NCI-H510A treated with DMSO at 0.1 percent for 48 hours (cell line): ENCODE results near the gene L3MBTL4.
"Not testable (repeated sequence)": the region's sequence is repeated elsewhere in the genome, so short reads cannot be mapped to it uniquely, and the experiment has no call there.

Experiments
- DNase-seq: peaks from one replicate; lab custom pipeline; 2025; lab: John Stamatoyannopoulos, UW

Gene L3MBTL4

DNA sequence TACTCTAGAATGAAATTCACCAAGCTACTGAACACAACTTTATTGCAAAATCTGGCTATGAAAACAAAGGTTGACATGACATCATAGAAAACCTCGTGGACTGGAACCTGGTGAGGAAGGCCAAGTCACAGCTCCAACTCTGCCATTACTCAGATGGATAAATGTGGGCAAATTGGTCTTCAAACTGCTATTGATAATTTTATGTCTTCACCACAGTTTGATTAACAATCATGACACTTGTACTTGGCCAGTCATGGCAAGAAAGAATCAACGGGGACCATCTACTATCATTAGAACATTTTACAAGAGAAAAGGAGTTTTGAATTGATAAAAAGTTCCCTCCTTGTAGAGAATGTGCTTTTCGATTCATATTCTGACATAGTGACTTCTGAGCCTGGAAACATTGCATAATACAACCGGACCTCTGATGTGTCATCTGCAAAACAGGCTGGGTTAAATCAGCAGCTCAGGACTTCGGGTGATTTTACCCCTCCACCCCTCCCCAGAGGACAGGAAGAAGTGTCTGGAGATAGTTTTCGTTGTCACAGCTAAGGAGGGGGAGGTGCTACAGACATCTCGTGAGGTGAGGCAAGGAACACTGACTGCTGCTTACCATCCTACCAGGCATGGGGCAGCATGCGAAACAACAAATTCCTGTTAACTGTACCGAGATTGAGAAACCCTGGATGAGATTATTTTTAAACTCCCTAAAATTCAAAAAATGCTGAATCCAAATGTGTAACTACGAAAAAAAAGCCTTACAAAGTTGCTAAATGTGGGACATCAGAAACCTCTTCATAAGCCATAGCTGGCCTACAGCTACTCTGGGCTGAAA lies 8.4 kb downstream of the L3MBTL4 start:
- DNase-seq, result peak; percentile 21

DNA sequence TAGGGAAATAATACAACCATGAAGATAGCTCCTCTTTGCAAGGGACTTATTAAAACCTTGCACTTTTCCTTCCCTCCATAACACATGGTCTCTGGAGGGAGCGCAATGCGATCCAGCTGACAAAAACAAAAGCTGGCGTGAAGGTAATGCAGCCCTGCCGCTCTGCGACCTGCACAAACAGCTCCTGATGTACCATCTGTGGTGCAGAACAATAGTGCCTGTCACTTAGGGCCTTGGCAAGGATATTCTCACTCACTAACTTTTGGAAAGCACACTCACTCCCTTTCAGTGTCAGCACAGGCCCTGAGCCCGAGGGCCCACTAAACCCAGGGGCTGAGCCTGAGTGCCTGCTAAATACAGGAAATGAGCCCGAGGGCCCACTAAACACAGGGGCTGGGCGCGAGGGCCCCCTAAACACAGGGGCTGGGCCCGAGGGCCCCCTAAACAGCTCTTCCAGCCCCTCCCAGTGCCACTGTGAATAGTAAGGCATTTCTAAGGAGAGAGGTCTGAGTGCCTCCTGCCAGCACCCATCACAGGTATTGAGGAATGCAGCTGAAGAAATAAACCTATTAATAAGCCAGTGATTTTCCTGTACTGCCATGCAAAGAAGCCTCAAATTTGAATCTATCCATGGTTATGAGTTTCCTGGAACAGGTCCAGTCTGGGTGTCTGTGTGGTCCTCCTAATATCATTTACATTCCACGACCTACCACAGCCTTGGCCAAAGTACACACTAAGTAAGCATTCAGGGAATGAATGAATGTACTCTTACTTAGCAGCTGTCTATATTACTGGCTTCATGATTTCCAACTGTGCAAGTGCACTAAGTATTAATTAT lies 9.3 kb downstream of the L3MBTL4 start:
- peak; percentile 34 for DNase-seq

DNA sequence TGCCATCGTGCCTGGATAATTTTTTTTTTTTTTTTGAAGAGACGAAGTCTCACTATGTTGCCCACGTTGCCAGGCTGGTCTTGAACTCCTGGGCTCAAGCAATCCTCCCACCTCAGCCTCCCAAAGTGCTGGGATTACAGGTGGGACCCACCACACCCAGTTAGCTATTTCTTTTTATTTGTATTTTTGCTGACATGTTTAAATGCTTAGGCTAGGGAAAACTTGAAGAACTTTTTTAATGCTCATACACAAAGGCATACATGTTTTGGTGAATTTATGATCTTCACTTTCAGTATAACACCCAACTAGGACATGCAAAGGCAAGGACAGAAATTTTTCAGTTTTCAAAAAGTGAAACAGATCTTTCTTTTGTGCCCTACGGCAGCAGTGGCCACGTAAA lies 9.9 kb downstream of the L3MBTL4 start:
- DNase-seq, result no peak

DNA sequence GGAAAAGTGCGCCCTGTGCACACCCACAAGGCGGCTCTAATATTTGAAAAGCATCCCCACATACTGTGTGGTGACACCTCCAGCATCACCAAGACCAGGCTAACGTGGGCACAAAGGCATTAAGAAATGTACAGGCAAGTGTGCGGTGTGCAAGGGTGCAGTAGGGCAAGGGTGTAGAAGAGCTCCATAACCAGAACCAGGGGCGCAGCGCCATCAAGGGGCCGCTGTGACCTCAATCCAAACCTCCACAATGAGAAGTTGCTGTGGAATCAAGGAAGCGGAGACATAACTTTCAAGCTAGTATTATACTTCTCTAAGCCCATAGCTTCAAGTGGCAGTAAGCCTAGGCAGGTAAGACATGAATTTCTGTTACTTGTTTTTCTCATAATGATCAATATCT lies 13.0 kb downstream of the L3MBTL4 start:
- peak; percentile 44 for DNase-seq

DNA sequence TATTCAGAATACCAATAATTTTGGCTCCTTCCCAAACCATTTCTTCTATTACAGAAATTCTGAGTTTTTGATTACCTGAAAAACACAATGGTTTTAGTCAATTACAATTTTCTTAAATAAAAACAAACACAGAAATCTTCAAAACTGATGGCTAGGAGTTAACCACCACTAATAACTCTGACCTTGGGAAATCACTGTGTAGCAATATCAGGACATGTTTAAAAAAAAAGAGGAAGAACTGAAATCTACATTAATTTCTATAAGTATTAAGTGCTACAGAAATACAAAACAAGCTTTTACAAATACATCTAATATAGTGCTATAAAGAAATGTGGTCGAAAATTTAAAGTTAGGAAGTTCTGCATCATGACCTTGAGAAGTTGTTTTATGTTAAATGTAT lies 14.9 kb downstream of the L3MBTL4 start:
- DNase-seq, result no peak

DNA sequence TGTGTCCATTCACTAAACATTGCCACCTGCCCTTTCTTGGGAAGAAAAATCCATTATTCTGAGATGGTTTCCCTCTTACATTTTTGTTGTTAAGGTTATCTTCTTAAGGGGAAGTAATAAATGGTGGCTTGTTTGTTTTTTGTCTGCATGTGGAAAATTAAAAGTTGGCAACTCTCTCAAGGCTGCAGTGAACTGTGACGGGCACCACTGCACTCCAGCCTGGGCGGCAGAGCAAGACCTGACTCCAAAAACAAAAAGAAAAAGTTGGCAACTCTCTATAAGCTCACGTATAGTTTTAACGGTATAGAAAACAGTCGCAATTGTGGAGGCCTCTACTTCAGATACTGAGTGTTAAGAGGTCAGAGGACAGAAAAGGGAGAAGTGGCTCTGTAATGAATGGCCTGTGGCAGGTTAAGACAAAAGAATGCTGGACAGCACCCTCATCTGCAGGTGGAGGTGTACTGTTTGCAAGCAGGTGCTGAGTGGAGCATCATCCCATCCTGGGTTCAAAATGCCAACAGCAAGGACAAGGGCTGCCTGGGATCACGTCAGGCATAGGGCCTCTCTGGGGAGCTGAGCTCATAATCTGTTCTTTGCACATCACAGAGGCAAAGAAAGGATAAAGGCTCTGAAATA lies 16.7 kb downstream of the L3MBTL4 start:
- DNase-seq, result peak; percentile 96

DNA sequence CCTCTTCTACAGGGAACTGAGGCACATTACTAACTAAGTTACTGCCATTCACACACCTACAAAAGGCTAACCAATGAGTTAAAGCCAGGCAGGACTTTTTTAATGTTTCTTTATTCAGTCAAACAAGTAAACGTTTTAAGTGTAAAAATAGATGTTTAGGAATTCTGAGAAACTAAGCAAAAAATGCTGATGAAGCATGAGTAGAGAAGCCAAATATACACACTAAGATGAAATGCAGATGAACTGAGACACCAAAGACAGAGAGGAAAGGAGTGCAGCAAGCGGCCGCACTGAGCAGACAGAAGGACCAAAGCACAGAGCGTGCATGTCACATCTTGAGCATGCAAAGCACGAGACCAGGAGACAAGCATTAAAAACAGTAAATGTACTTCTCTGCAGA lies 17.9 kb downstream of the L3MBTL4 start:
- peak; percentile 51 for DNase-seq

DNA sequence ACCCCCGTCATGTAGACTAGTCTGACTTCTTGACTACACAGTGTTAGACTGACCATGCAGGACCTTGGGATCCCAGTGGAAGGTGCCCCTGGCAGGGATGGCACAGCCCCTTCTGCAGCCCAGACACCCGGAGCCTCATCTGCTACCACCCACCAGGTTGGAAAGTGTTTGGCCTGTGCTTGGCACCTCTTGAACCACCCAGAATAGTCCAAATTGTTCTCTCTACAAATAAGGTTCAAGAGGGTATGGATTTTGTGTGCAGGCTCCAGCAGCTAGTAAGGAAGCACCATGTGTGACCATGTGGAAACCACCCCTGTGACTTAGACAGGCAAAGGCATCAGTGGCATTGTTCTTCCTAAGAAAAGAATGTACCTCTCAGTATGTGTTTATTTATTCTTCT lies 18.4 kb downstream of the L3MBTL4 start:
- DNase-seq, result peak; percentile 69

DNA sequence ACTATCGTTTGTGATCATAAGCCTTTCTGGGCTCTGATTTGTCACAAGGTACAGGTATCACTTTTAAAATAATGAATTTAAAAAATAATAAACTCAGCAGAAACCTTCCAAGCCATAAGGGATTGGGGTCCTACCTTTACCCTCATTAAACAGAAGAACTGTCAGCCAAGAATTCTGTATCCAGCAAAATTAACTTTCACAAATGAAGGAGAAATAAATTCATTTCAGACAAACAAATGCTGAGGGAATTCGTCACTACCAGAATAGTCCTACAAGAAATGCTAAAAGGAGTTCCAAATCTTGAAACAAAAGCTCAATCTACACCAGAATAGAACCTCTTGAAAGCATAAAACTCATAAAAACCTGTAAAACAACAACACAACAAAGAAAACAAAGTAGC lies 25.7 kb downstream of the L3MBTL4 start:
- no peak for DNase-seq

DNA sequence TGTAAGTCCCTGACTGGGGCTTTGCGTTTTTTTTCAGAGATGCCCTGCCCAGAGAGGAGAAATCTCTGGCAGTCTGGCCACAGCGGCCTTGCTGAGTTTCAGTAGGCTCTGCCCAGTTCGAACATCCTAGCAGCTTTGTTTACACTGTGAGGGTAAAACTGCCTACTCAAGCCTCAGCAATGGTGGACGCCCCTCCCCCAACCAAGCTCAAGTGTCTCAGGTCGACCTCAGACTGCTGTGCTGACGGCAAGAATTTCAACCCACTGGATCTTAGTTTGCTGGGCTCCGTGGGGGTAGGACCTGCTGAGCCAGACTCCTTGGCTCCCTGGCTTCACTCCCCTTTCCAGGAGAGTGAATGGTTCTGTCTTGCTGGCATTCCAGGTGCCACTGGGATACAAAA lies 31.7 kb downstream of the L3MBTL4 start:
- peak; percentile 83 for DNase-seq

DNA sequence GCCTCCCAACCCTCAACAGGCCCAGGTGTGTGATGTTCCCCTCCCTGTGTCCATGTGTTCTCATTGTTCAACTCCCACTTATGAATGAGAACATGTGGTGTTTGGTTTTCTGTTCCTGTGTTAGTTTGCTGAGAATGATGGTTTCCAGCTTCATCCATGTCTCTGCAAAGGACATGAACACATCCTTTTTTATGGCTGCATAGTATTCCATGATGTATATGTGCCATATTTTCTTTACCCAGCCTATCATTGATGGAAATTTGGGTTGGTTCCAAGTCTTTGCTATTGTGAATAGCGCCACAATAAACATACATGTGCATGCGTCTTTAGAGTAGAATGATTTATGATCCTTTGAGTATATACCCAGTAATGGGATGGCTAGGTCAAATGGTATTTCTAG lies 37.2 kb downstream of the L3MBTL4 start:
- not testable (repeated sequence) for DNase-seq

DNA sequence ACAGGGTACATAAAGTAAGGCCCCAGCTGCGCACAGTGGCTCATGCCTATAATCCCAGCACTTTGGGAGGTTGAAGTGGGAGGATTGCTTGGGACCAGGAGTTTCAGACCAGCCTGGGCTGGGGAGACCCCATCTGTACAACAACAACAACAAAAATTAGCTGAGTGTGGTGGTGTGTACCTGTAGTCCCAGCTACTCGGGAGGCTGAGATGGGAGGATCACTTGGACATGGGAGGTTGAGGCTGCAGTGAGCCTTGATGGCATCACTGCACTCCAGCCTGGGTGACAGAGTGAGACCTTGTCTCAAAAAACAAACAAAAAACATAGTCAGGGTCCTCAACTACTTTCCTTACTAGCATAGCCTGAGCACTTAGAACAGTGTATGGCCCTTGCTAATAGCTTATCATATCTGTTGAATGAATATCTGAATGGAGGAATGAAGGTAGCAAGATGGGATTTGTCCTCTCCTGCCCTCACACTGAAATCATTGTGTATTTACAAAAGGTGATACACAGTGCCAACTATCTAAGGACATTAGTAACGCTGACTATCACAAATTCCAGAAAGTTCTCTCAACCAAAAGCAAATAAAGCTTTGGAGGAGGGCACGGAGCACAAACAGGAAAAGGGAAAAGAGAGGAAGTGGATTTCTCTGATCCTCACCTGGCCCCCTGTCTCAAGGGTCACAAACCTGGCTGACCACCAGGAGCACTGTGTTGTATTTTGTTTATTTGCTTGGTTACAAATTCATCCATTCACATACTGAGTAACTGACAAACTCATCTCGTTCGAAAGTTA lies 38.1 kb downstream of the L3MBTL4 start:
- DNase-seq, result no peak

DNA sequence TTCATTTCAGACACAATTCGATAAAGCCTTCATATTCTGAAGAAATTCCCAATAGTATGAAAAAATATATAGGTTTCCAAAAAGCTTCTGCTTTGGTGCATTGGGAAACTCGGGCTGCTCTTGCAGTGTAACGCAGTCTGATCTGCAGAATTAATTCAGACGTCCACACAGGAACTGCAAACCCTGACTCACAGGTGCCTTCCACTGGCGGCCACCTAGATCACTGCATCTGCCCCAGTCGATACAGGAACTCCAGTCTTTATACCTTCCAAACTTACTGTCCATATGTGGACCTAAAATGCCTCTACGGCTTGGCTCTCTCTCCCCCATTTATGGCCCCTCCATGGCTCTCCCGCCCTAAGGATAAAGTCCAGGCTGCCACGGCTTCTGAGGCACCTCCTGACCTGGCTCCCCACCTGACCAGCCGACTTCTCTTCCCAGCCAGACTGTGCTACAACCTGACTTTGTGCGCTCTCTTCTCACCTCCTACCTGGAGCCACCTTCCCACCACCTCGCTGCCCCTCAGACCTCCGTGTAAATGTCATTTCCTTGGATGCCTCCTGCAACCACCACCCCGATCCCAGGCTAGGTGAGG lies 39.7 kb downstream of the L3MBTL4 start:
- DNase-seq, result peak; percentile 39

DNA sequence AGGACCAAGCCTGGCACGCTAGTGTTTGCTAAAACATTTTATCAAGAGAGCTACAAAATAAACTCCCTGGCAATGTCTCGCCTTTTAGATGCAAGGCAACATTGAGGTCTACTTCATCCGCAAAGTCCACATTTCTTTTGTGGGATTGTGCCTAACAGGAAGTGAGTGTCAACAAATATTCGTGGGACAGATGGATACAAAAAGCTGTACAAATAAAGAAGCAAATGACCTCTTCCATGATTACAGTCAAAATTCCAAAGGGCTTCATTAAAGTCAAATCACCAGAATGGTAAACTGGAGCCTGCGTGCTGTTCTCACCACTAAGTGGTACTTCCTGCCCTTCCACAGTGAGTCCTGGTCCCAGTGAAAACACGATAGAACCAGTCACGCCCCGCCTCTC lies 40.4 kb downstream of the L3MBTL4 start:
- peak; percentile 52 for DNase-seq

DNA sequence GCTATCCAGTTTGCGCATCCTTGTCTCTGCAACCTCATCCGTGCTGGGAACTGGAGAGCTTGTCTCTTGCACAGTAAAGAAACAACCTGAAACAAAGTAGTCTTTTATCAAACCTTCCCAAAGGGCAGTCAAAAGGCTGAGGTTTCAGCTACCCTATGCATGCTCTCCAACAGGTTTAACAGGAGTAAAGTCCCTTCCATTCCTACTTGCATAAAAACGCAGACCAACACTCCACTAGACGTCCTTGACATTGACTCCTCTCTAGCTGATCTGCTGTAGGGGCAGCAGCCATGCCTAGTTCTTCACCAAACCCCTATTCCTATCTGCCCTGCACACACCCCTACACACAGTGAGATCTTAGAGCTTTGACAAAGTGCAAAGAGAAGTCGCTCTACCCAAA lies 41.5 kb downstream of the L3MBTL4 start:
- DNase-seq, result peak; percentile 35

DNA sequence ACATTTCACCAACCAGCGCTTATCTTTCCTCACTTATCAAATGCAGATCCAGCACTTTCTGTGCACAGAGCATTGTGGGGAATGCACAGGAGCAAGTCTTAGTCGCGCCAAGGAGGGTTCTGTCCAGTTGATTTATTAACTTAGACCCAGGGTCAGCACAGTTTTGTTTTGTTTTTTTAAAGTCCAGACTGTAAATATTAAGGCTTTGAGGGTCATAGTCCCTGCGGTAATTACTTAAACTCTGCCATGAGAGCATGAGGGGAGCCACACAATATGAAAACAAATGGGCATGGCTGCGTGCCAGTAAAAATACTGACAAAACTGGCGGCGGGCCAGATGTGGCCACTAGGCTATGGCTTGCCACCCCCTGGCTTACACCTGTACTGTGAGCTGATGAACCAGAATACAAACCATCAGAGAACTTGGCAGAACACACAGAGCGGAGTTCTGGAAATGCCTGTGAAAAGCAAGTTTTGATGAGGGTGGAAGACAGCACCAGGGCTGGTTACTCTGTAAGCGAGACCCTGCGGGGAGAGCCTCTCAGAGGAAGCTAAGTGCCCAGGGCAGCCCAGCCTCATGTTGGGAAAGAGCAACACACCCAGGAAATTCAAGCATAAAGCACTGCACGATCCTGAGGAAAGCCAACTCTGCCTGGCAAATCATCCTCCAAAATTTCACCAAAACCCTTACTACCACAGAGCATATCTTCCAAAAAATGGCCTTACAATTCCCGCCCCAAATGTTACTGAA lies 43.6 kb downstream of the L3MBTL4 start:
- peak; percentile 99 for DNase-seq

DNA sequence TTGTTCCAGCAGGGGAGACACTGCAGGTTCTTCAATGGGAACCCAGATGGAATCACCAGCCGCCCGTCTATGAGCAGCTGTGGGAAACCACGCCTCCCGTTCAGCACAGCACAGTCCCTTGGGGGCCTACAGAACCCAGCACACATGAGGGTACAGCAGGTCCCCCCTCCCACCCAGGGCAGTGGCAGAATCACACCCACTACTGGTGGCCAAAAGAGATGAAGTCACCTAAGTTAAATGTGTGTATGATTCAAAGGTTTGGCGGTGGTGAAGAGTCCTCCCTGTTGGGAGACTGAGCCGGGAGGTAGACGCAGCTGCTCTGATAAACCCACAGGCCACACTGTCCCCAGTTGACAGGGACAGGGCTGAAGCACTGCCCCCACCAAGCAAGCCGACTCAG lies 44.3 kb downstream of the L3MBTL4 start:
- DNase-seq, result peak; percentile 94

DNA sequence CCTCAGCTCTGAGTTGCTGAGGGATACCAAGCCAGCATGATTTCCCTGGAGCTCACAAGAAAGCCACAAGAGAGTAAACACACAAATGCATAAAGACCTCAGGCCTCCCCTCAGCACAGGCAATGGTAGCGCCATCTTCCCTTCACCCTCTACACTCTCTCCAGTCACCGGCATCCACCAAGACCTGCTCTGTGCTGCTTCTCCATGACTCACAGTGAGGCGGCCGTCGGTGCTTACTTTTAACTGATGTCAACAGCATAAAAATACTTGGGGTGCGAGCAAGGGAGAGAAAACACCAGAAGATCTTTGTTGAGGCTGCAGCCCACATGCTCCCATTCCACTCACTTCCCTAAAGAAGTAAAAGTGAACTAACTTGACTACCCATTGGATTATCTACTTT lies 46.7 kb downstream of the L3MBTL4 start:
- DNase-seq, result no peak

DNA sequence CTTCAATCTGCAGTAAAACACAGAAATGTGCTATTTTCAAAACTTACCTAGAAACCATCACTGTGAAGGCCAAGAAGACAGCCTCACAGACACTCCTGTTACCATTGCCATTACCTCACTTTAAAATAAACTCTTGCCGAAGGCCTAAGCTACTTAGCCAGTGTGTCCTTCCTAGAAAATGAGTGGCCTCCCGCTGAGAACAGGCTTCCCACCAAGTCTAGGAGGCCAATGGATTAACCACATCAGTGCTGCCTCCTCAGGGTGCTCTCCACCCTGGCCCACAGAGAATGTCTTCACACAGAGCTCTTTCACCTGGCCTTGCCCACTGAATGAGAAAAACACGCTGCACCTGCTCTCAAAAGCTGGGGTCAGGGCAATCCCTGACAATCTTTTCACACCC lies 47.5 kb downstream of the L3MBTL4 start:
- DNase-seq, result peak; percentile 57

DNA sequence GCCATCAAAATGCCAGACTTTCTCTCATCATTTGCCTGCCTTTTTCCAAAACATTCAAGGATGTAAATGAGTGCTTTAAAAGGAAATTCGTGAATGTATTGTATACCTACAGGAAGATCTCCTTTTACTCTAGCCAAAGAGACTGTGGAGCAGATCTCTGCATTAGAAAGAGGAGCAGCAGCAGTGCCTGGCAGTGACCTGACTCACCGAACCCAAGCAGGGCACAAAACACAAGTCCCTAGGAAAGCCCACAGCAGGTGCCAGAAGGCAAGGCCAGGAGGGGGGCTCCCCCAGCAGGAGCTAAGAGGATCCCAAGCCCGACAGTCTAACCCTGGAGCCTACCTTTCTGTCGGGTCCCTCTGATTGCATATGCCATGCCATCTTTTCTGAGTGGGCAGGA lies 47.9 kb downstream of the L3MBTL4 start:
- peak; percentile 30 for DNase-seq

DNA sequence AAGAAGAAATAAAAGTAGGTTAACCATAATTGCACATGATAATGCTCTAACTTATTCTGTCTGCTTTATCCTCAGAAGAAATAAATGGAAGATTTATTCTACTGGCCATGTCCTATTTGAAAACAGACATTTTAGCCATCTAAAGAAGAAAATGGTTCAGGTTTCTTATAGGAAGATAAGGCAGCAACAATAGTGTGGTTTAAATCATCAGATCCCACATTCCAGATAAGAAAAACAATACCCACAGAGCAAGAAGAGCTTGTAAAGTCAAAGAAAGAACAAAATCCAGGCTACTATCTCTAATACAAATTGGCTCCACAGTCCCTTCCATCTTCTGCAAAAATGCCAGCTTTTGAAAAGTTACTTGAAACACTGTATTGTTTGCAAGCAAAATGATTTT lies 49.3 kb downstream of the L3MBTL4 start:
- DNase-seq, result no peak
